ENCODE results near the gene LRRC4C. TPM values are rescaled to one million over a fixed set of nuclear protein-coding genes. Genes with fewer than 3 reads are reported as not detected.

LRRC4C gene
- polyA plus RNA-seq, 1 donor = 1.2 TPM

DNA sequence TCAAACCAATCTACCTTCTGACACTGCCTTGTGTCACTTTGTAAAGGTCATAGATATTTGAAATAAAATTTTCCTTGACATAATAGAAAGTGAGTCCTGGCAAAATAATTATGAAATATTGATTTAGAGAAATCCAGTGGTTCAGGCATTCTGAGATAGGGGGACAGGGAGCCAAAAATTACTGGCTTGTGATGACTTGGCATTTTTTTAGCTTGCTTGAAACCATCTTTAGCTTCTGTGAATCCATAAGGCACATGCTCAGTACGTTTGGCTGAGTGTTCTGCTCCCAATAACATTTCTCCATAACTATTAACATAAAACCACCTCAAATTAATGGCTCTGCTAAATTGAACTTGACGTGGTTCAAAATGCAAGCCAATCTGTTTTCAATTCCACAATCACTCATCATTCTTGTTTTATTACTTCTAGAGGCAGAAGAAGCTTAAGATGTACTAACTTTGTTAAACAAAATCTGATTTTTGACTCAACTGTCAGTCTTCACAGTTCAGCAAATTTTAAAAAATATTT is 209.0 kb downstream of the LRRC4C start:
- no peak for DNase-seq

DNA sequence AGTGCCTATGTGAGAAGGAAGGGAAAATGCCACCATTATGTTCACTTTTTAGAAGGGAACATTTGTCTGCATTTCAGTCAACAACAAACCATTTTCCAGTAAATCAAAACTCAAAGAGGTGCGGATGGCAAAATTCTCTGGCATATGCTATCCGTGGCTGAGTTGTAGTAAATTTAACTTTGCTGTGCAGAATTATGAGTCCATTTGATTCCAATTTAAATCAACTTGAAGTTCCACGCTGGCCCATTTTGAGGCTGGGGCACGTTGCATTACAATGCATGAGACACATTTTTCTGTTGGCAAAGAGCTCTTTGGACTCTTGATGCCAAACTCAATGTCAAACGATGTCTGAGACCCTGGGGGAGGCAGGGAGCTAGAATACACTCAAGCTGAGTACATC is 211.8 kb downstream of the LRRC4C start:
- no peak for DNase-seq

DNA sequence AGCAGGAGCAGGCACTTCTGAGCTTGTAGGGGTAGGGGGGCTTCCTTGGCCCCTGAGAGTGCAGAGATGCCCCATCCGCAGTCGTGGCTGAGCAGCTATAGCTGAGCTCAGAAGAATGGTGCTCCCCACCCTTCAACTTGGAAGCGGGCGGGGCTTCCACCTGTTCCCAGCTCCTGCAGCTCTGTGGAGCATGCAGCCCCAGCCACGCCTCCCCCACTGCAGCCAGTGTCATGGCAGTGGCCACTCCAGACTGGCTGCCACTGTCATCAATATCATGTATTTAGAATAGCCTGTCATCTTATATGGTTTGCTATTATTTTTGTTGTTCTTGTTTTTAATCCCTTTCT is 213.1 kb downstream of the LRRC4C start:
- DNase-seq = no peak

DNA sequence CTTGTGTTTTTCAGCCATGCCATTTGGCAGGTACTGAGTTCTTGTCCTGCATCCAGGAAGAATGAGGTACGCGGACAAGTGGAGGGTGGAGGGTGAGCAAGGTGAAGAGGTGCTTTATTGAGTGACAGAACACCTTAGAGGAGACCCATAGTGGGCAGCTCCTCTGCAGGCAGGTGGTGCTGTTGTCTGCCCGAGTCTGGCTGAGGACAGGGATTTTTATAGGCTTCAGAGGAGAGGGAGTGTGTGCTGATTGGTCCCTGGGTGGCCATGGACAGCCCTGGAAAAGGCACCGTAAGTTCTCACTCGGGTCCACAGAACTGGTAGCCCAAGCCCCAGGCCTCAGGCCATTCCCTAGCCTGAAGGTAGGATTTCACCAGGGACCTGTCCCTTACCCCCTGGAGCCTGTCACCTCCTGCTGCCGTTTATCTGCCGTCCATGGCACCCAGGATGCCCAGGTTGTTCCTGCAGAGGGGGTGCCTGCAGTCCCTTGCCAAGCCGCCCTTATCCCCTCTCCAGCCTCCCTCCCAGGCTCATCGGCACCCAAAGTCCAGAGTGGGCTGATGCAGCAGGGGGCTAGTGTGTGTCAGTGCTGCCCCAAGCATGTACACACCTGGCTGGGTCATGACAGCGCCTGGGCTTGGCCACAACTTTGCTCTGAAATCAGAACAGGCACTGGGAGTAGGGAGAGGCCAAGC is 213.6 kb downstream of the LRRC4C start:
- no peak for DNase-seq

DNA sequence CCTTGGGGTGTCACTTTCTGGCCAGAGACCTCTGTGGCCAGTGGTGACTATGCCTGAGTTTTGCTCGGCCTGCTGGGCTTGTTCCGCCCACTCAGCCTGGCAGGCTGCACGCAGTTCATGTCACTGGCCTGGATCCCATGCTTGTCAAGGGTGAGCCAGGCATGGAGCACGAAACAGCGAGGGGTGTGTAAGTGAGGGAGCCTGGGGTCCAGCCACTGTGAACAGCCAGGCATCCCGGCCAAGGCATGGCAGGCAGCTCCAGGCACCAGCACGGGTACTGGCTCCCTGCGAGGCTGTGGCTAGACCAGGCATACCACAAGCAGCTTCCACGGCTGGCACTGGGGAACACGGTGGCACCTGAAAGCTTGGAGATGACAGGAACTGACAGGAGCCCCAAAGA is 214.3 kb downstream of the LRRC4C start:
- DNase-seq = no peak

DNA sequence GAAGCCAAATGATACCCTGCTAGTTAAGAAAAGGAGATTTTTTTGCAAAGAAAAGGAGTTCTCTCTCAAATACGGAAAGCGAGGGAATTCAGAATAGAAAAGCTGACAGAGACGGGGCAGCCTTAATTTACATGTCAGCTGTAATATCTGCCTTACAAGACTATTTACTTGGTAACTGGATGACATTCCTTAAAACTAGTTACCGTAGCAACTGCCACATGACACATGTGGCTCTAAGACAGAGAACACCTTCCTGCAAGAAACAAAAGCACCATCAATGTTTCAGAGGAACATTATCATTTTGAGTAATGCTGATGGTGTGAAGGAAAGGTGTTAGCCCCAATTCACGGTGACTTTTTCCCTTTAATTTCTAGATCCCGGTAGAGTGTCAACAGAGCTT is 222.1 kb downstream of the LRRC4C start:
- DNase-seq = no peak

DNA sequence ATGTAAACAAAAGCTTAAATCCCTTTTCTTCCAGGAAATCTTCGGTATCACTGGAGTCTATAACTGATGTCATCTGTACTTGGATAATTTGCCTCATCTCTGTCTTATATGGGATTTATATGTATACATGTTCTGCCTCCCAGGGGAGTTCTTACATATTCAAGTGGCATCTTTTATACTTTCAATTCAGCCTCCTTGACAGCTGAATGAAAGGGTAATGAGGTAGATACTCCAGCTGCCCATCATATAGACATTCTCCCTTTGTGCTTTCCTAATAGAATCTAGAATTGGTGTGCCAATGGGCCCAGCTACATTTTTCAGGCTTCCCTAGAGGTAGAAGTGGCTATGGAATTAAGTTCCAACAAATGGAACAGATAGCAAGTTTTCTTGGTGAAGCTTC is 223.8 kb downstream of the LRRC4C start:
- DNase-seq = no peak

DNA sequence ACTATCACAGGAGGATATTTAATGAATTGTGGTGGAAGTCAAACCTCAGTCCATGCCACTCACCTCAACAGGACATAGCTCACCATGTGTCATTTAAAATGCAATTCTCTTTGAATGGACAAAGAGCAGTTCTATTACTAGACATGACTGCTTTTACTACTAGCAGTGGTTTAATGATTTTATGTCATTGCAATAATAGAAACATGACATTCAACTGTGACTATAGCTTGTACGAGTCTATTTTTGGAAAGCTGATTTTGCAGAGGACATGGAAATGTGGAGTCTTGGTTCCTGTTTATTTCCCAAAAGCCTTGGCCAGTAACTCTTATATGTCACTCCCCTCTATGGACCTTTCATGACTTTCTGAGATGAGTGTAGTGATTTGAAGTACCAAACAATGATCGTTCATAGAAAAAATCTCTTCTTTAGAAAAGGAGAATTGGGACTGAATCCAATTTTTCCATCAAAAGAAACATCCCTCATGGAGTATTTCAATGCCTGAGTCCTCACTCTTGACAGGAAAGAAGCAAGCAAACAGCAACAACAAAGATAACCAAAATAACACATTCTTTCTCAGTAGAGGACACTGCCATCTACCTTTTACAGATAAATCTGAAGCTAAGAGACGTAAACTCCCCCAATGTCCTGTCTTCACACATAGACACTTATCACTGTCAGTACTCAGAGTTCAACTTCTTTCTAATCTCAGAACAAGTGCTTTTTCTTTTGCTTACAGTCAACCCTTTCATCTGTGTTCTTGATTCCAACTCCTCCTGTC is 233.4 kb downstream of the LRRC4C start:
- DNase-seq = no peak

DNA sequence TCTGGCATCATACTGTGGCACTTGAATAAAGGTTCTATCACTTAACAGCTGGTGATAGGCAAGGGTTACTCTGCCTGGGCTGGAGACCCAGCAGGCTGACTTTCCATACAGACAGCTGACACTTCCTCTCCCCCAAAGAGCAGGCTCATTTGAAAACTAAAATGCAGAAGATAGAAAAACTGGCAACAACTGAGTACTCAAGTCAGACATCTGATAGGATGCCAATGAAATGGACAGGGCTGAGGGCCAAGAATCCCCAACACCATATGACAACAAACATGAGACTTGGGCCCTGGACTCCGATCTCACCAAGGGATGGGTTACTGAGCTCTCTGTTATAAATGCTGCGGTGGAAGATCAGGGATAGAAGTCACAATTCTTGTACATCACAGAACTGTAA is 237.2 kb downstream of the LRRC4C start:
- DNase-seq = no peak

DNA sequence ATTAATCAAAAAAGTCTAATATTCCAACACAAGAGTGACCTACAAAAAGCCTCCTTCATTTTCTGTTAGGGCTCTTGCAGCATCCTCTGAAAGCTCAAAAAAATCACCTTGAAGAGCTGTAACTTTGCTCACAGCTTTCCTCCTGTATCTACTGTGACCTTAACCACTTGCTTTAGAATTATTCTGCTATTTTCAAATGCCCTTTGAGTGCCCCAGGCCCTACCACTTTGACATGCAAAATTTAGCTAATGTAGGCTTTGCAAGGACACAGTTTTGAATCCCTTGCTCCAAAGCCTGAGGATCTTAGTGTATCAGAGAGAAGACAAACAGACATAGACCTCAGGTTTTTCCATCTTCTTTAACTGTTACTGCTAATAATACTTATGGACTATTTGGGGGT is 253.1 kb downstream of the LRRC4C start:
- DNase-seq = no peak

DNA sequence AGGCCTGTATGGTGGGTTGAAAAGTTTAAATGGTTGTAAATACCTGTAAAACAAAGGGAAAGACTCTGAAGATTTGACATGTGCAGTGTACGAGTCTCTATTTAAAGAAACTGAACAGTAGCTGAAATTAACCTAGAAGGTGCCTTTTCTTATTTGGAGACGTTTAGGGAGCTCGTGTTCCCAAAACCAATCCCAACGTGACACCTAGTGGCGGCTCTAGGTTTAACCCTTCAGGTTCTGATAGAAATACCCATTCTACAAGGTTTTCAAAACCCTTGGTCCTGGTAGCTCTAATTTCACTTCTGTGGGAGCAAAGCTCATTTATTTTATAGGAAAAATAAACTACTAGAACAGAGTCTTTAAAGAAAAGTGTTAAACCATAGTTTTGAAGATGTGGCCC is 258.3 kb downstream of the LRRC4C start:
- DNase-seq = peak; percentile 2

DNA sequence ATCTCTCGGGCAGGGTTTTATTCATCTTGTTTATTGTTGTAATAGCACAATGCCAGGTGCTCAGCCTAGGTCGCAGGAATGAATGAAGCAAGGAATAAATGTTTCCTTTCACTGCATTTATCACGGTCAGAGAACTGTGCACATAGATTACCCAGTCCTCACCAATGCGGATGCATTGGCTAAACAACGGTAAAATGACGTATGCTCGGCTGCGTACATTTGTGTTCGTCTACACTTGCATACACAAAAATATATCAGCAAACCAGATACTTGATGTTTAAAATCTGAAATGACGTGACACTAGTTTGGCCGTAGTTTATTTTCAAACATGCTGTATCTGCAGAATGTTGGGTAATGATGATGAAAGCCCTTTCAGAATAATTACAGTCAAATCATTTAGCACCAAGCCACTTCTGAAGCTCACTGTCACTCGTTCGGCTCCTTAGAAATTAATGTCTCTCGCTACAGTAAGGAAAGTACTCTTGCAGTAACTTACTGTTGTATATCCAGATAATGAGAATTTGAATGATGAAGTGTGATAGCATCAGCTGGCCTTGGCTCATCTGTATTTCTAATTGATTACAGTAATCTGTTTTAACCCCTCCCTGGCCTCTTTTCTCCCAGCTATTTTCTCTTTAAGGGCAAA is 268.9 kb downstream of the LRRC4C start:
- no peak for DNase-seq

DNA sequence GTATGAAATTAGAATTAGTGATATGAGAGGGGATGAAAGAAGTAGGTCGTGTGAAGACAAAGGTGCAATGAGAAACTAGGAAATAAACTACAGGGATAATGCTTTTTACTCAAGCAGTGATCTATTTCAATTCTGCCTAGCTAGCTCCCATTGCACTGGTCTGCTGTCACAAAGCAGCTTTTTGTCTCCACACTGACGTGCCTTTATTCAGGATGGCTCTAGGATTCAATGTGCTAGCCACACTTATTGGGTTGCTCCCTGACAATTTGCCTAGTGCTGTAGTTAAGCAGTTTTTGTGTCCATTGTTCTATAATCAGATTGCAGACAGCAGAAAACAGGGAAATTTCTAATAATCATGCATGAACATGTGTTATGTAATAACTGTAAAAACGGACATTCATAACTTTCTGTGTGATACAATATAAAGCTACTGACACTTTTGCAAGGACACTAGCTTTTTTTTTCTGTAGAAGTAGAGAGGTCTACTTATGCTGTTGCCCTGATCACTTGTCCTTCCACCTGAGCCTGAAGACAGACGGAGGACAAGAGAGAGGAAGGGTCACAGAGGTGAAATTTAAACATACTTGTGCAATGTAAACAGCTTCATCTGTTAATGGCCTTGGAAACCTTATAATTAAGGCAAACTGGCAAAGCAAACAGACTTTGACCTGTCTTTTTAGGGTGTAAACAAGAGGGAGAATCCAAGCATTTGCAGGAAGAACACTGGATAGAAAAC is 269.6 kb downstream of the LRRC4C start:
- no peak for DNase-seq

DNA sequence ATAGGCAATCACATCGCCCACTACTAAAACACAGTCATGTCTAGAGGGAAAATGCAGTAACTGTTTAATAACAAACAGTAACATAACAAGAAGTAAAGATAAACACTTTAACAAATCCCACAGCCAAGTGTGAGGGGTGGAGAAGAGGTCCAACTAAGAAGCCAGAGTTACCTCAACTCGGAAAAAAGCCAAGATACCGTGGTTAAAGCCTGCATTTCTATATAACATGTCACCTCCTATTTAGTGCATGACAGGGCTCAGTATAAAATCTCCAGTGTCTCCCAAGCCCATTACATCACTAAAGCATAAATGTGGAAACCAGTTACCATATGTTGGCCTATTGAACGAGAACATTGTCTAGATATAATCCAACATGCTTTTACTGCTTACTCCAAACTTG is 281.7 kb downstream of the LRRC4C start:
- no peak for DNase-seq

DNA sequence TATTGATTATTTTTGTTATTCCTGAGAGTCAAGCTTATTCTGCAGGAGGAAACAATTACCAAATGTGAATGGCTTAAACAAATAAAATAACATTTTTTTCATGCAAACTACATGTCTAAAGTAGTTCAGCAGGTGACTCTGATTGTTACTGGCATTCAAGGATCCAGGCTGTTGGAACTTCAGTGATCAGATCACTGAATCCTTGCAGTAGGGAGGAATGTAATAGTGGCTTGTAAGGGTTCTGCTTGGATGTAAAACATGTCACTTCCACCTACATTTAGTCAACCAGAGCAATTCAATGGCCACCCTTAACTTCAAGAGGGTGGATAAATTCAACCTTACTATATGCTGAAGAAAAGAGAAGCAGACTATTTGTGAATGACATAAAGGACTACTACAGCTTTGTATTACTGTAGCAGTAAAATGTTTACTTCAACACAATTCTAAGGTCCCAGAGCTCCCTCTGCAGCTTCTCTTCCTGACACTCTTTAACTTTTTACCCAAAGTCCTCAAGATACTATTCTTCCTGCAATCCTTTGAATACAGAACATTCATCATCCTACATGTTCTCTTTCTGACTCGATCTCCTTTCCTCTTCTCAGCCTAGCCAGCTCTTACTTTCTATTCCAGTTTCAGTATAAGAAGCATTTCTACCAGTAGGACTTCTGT is 284.0 kb downstream of the LRRC4C start:
- DNase-seq = peak; percentile 0

DNA sequence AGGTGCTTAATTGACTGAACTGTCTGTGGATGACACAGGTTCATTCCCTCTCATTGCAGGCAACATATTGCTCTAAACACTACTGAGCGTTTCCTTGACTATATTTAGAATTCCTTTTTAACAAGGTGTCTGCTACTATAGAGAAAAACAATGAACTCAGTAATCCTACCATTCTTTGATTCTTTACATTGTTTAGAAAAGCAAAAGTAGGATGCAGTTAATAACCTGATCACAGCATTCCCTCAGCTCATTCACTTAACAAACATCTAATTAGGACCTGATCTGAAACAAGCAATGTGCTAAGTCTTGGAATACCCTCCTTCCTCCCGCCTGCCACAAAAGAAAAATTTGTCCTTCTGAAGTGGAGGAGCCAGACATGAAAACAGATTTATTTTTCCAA is 313.1 kb downstream of the LRRC4C start:
- no peak for DNase-seq

DNA sequence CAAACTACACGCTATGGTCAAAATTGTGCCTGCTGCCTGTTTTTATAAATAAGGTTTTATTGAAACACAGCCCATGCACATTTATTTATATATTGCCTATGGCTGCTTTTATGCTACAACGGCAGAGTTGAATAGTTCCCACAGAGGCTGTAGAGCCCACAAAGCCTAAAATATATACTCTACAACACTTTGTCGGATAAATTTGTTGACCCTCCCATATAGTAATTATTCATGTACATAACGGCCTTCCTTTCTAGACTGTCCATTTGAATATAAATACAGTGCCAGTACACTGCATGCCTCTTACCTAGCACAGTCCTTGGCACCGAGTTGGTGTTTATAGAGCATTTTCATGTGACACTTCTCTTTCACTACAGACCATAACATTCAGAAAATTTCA is 314.0 kb downstream of the LRRC4C start:
- no peak for DNase-seq

DNA sequence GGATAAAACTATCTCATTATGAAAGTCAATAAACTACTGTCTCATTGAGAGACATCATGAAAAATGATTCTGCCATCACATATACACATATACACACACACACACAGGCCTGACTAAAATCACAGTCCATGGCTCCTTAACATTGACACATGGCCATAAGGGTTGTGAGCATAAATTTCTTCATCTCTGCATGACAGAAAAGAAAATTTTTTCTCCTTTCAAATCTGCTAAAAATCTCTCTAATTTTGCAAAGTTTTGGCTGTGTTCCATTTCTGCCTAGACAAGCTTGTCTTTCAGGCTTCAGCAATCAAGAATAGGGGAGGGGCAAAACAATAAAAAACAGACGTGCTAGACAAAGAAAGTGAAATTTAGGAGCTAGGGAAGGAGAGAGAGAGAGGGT is 324.5 kb downstream of the LRRC4C start:
- DNase-seq = peak; percentile 0

DNA sequence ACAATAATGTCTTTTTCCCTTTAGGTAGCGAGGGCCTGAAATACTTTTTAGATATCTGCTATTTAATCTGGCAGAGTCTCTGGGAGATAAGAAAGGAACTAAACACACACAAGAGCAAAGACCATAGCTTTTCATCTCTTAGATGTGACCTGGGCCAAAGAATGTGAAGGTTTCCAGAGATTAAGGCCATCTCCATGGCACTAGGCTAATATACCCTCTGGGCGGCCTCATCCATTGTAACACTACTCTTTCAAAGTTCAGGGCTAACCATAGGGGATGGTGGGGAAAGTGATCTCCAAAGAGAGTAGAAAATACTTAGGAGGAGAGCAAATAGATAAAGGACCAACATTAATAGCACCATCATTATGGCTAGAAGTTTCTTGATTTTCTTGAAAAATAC is 326.4 kb downstream of the LRRC4C start:
- DNase-seq = no peak

DNA sequence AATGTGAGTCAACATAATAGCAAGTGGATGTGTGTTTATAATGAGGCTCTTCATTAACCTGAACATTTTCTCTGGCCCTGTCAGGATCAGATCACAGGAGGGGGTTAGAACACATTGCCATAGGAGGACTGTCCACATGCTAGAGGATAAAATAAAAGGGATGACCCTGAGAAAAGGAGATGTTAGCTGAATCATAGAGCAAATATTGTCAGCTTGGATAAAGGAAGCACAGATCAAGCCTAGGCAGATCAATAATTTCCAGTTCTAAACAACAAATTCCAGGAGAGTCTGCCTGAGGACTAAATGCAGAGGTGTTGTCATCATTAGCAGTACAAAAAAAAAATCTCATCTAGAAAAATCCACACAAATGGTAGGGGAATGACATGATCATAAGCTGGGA is 337.9 kb downstream of the LRRC4C start:
- no peak for DNase-seq

DNA sequence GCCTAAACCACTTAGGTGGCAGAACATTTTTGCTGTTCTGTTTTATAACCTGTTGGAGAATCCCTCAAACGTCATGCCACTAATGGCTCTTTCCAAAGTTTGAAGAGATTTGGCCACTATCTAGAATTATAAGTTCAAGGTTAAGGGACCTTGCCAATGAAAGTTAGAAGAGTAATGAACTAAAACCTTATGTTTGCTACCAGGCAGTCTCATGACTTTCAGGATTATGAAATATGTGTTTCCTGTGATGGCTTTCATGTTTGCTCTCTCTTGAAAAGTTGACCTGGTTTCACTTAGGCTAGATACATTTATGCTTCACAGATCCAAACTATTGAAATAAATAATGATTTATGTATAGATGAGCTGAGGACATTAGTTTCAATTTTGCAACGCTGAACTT is 340.0 kb downstream of the LRRC4C start:
- DNase-seq = no peak

DNA sequence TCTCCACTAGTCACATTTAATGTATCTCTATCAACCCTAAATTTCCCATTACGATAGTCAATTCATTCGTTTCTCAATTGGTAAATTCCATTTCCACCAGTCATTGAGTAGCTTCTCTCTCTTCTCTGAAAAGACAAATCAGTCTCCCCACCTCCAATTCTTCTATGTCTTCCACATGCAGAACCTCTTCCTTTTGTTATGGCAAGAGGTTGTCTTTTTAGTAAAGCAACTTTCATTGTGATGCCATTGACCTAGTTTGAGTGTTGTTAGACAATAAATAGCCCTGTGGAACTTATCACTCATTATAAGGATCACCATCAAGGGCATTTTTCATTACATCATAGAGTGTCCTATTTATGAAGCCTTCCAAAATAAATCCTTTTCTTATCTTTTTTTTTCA is 340.9 kb downstream of the LRRC4C start:
- DNase-seq = no peak

DNA sequence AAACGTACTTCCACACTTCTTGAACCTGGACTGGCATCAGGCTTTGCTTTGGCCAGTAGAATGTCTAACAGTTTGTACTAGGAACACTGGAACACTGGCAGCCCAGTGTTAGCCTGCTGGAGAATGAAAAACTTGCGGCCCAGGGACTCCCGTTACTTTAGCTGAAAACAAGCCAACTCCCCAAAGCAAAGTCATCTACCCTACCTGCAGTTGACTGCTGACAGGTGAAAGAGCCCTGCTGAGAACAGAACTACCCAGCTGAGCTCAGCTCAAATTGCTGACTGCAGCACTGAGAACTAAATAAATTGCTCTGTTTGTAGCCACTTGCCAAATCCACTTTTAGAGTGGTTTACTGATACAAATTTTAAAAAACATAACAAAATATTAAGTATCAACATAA is 342.5 kb downstream of the LRRC4C start:
- no peak for DNase-seq

Measured in hindlimb muscle (tissue), 1 donor.